Activated CD8-positive, alpha-beta memory T cell treated with anti-CD3 and anti-CD28 coated beads, Interleukin-2, amount 10 ng/mL, durations not matched to agents 7 days and 5 days (primary cell): ENCODE measurements around the gene TMEM218. TPM values are rescaled to one million over a fixed set of nuclear protein-coding genes. Genes with fewer than 3 reads are reported as not detected.
A peak's percentile ranks its signal among the peaks of the same experiment; 100 is the strongest.

ENCODE experiments used
- ATAC-seq: fragments of 150-1000 bp; cut with Tn5 transposase; one replicate; pipeline ENCODE4 v1.10.0; 2021; ENCODE audit warnings: moderate library complexity
- CTCF ChIA-PET: fragments of 350-600 bp; sonication (Branson Sonifier 250); formaldehyde crosslinking; loops from one replicate; lab custom pipeline; 2021; ENCODE audit warnings: antibody characterized with exemption; lab: Charles Lee
- DNase-seq: peaks from one replicate; pipeline ENCODE4 v3.0.0-alpha.2; 2020
- H3K27ac Mint-ChIP-seq: one replicate; pipeline ENCODE4 v1.8.0; 2021; ENCODE audit warnings: mild to moderate bottlenecking, mixed read lengths
- H3K27me3 Mint-ChIP-seq: one replicate; pipeline ENCODE4 v1.8.0; 2021; ENCODE audit warnings: mixed read lengths
- H3K36me3 Mint-ChIP-seq: one replicate; pipeline ENCODE4 v1.8.0; 2021; ENCODE audit warnings: mild to moderate bottlenecking, mixed read lengths
- H3K4me1 Mint-ChIP-seq: one replicate; pipeline ENCODE4 v1.8.0; 2021; ENCODE audit warnings: mixed read lengths
- H3K4me3 Mint-ChIP-seq: one replicate; pipeline ENCODE4 v1.8.0; 2021; ENCODE audit warnings: mild to moderate bottlenecking, moderate library complexity, mixed read lengths
- H3K9me3 Mint-ChIP-seq: one replicate; pipeline ENCODE4 v1.8.0; 2022; ENCODE audit warnings: low read depth, mixed read lengths
- total RNA-seq, 2 experiments: library from RNA; stranded (reverse); gene quantifications; one replicate each; pipeline ENCODE4 v1.2.3, GENCODE V29; 2021

The TMEM218 gene
- total RNA-seq, 2 experiments from 2014 or later, result 14.1 to 16.1 TPM

DNA sequence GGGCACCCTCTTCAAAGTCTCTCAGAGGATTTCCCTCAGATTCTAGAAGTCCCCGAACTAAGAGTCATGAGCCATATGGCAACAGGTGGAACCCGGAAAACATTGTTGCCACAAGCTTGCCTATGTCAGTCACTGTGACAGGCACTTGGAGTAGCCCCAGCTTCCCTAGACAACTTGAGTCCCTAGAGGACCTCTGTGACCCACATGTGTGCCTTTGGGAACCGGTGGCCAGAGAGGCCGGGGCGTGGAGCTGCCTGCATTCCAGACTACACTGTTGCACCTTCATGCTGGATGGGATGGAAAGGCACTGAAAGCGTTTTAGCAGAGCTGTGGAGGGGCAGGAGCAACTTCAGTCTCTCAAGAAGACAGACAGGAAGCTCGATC lies 36.2 kb downstream of the TMEM218 start:
- Mint-ChIP-seq H3K27me3 (no peaks in the 10 kb centered on the region), H3K4me1 (peaks cover 17% of the 10 kb centered on the region), H3K9me3 (no peaks in the 10 kb centered on the region), H3K4me3 (no peak overlapping the region), H3K27ac (no peak overlapping the region), H3K36me3 (no peaks in the 10 kb centered on the region)
- DNase-seq (no peak), ATAC-seq (no peak)
- CTCF ChIA-PET, result no interaction called here

DNA sequence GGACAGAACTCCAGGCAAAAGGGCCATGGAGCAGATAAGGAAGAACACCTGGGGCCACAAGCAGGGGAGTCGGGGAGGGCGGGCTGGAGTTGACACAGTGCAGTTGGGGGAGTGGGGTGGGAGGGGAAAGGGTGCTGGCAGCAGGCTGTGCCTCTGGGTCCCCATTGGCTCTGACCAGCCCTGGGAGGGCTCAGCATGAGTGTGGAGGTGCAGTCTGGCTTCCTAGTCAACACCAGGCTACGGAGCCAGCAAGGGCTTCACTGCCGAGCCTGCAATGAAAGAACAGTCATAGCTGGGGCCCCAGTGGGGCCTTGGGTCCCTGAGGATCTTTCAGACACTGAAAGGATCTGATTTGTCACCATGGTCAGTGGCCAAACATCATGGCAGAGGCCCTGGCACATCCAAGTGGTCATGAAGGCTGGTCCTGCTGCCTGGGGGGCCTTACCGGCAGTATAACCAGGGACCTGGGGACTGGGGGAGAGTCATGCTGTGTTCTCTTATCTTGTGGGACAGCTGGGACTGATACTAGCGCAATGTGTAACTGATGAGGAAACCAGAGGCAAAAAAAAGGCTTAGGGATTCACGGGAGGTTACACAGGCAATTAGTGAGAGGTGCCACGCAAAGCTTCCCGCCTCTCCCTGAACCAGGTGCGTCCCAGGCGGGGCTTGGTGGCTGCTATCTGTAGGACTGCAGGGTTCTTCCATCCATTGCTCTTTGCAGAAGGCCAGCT lies 36.8 kb downstream of the TMEM218 start:
- DNase-seq (no peak), ATAC-seq (no peak)
- H3K9me3 Mint-ChIP-seq, result no peaks in the 10 kb centered on the region
- no peaks in the 10 kb centered on the region for H3K27me3 Mint-ChIP-seq
- CTCF ChIA-PET, result no interaction called here
- no peak overlapping the region for H3K27ac Mint-ChIP-seq
- H3K4me1 Mint-ChIP-seq, result peaks cover 22% of the 10 kb centered on the region
- no peaks in the 10 kb centered on the region for H3K36me3 Mint-ChIP-seq
- H3K4me3 Mint-ChIP-seq, result no peak overlapping the region

DNA sequence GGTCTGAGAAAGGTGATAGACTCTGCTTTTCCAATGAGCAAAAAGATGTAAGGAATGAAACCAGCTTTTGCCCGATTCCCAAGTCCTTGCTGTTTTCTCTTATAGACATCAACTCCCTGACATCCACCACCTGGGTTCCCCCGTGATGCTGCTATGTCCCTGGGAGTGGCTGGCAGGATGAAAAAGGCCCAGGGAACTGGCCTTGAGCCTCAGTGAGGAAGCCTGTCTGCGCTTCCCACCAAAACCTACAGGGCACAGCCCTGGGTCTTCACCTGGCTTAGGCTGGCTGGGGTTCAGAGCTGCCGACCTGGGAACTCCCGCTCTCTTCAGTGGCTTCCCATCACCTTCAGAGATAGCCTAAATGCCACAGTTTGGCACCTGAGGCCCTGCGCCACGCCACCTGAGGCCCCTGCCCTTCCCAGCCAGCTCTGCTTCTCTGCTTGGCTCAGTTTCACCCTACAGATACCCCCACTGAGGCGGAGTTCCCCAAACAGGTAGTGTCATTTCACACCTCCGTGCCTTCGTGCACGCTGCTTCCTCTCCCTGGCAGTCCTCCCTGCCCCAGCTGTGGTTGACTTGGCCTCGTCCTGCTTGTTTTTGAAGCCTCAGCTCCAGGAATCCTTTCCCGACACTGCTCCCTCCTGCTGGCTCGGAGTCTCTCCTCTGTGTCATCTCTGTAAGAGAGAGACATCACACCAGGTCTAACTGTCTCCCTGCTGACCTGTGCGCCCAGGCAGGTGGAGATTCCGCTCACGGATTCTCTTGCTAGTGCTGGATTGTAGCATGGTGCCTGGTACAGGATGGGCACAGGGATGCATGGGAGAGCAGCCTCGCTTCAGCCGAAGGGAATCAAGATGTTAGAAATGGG lies 37.6 kb downstream of the TMEM218 start:
- H3K27me3 Mint-ChIP-seq, result no peaks in the 10 kb centered on the region
- CTCF ChIA-PET, result interaction anchor here (1.7 kb wide), 1 partner anchor 23 kb away, joined by 3 read pairs; no protein-coding TSS in a partner anchor
- no peak overlapping the region for H3K4me3 Mint-ChIP-seq

DNA sequence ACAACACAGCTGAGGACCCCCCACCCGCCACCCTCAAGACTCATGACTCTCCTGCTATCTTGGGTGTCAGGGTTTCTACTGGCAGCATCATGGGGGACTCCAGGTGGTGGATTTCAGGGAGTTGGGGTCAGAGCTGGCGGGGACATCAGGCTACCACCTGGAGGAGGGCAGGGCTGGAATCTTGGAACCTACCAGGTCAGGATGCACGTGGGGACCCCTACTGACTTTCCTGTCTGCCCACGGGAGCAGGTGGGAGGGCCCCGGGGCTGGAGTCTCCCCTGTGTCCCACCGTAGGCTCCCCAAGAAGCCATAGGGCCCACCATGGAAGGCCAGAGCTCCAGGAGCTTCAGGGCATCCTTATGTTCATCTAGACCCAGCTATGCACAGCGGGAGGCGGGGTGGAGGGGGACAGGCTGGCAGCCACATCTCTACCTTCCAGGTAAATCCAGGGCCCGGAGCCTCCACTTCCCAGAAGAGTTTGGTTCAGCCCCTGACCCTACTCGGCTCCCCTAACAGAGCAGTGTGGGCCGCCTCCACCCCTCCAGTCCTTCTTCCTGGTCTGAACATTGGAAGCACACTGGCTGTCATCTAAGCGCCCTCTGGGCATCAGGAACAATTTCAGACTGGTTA lies 38.4 kb downstream of the TMEM218 start:
- CTCF ChIA-PET, result interaction anchor here (0.6 to 1.7 kb wide), 2 partner anchors 22 to 1826 kb away, joined by 3 read pairs; no protein-coding TSS in a partner anchor
- H3K4me3 Mint-ChIP-seq, result no peak overlapping the region
- ATAC-seq (no peak), DNase-seq (no peak)
- H3K4me1 Mint-ChIP-seq, result peaks cover 22% of the 10 kb centered on the region
- no peaks in the 10 kb centered on the region for H3K9me3 Mint-ChIP-seq
- peaks cover 5% of the 10 kb centered on the region for H3K27me3 Mint-ChIP-seq
- H3K27ac Mint-ChIP-seq, result no peak overlapping the region
- H3K36me3 Mint-ChIP-seq, result no peaks in the 10 kb centered on the region

More for the DNA sequence above, 37.6 kb downstream of the TMEM218 start:
- H3K9me3 Mint-ChIP-seq, result no peaks in the 10 kb centered on the region
- H3K27ac Mint-ChIP-seq, result no peak overlapping the region
- H3K4me1 Mint-ChIP-seq, result peaks cover 22% of the 10 kb centered on the region
- no peak for ATAC-seq
- no peak for DNase-seq
- no peaks in the 10 kb centered on the region for H3K36me3 Mint-ChIP-seq

DNA sequence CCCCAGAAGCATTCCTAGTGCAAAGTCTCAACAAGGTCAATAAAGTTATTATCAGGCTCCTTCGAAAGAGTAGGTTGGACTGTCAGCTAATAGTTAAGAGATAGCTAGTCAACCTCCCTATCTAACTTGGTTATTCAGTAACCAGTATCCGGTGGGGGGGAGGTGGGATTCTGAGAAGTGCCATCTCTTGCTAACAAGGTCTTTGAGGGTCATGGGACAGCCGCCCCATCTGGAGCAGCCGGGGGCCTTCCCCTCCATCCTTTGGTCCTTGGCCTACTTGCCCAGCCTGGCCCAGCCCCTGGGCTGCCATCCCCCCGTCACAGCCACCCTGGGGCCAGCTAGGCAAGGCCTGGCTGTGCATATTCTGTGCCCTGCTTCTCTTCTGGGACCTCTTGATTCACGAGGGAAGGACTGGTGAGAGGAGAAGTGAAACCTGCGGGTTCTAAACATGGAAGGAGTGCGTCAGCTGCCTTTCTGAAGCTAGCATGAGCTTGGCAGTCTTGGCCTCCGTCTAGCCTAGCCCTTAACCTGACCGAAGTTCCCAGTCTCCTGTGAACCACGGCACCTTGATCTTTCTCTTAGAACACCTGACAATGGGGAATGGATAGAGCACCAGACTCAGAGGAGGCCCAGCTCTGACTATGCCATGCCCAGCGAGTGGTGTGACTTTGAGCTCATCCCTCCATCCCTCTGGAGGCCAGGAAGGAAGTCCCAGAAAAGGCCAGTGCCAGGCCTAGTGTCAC lies 39.0 kb downstream of the TMEM218 start:
- ATAC-seq, result no peak
- H3K36me3 Mint-ChIP-seq, result no peaks in the 10 kb centered on the region
- CTCF ChIA-PET, result interaction anchor here (0.6 to 1.7 kb wide), 2 partner anchors 21 to 1826 kb away, joined by 3 read pairs; no protein-coding TSS in a partner anchor
- peaks cover 7% of the 10 kb centered on the region for H3K27me3 Mint-ChIP-seq
- H3K27ac Mint-ChIP-seq, result no peak overlapping the region
- no peak for DNase-seq
- no peaks in the 10 kb centered on the region for H3K9me3 Mint-ChIP-seq
- H3K4me1 Mint-ChIP-seq, result peaks cover 22% of the 10 kb centered on the region
- no peak overlapping the region for H3K4me3 Mint-ChIP-seq

DNA sequence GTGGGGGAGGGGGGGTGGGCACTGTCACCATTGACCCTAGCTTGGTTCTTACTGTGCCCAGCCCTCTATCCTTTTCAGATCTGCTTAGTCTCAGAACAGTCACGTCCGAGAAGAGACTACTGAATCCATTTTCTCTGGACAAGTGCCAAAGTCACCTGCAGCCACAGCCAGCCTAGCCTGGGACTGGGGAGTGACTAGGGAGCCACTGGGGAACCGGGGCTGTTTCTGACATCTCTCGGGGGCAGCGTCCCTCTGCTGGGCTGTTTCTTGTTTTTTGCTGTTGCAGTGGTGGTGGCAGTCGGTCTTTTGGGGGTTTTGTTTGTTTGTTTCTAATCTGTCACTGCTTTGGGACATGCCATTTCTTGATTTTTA lies 39.6 kb downstream of the TMEM218 start:
- Mint-ChIP-seq H3K9me3 (no peaks in the 10 kb centered on the region), H3K4me3 (no peak overlapping the region), H3K27ac (no peak overlapping the region), H3K36me3 (no peaks in the 10 kb centered on the region), H3K4me1 (peaks cover 22% of the 10 kb centered on the region), H3K27me3 (peaks cover 7% of the 10 kb centered on the region)
- no peak for ATAC-seq
- no peak for DNase-seq
- CTCF ChIA-PET, result no interaction called here

DNA sequence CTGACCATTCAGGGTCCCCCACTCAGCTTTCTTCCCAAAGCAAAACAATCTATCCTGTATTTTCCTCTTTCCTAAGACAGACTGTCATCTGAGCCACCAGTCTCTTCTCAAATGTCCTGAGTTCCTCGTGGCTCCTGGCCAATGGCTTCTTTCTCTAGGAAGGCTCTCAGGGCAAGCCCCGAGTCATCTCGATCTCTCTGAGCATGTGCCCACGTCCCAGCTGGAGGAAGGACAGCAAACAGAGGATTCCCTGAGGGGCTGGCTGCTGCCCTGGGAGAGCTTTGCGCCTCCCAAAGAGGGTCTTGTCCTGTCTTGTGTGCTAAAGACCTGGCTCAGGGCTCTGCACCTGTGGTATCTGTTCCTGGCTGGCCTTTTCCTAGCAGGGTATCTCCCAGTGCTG lies 40.0 kb downstream of the TMEM218 start:
- peaks cover 7% of the 10 kb centered on the region for H3K27me3 Mint-ChIP-seq
- H3K9me3 Mint-ChIP-seq, result no peaks in the 10 kb centered on the region
- H3K4me3 Mint-ChIP-seq, result no peak overlapping the region
- peaks cover 22% of the 10 kb centered on the region for H3K4me1 Mint-ChIP-seq
- H3K27ac Mint-ChIP-seq, result peak overlapping the region; percentile 65
- CTCF ChIA-PET, result interaction anchor here (0.8 kb wide), 1 partner anchor 195 kb away, joined by 4 read pairs; no protein-coding TSS in a partner anchor
- ATAC-seq (no peak), DNase-seq (no peak)
- no peaks in the 10 kb centered on the region for H3K36me3 Mint-ChIP-seq

DNA sequence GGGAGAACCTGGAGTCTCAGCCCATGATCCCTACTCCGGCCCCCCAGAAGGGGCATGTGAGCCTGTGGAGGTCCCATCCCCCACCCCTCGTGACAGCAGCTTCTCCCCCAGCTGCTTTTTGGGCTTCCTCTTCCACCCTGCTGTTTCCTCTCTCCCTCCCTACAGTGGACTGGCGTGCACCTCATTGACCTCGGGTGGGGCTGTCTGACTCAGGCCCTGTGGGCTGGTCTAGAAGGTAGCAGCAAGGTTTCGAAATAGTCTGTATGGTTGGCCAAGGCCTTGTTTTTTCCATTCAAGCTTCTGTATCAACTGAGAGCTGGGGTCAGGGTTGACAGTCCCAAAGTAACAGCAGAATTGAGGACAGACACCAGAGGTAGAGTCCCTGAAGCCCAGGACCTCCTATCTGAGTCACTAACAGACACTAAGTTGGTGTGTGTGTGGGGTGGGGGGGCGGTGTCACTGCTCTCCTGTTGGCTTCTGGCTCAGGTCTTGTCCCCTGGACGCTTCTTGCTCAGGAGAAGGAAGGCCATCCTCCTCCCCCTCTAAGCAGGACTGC lies 40.6 kb downstream of the TMEM218 start:
- Mint-ChIP-seq H3K36me3 (no peaks in the 10 kb centered on the region), H3K4me3 (no peak overlapping the region), H3K9me3 (no peaks in the 10 kb centered on the region), H3K4me1 (peaks cover 22% of the 10 kb centered on the region), H3K27me3 (peaks cover 12% of the 10 kb centered on the region), H3K27ac (peak overlapping the region; percentile 66)
- peak; percentile 68 for DNase-seq
- CTCF ChIA-PET, result interaction anchor here (0.8 kb wide), 1 partner anchor 195 kb away, joined by 4 read pairs; no protein-coding TSS in a partner anchor
- ATAC-seq, result peak; percentile 87

DNA sequence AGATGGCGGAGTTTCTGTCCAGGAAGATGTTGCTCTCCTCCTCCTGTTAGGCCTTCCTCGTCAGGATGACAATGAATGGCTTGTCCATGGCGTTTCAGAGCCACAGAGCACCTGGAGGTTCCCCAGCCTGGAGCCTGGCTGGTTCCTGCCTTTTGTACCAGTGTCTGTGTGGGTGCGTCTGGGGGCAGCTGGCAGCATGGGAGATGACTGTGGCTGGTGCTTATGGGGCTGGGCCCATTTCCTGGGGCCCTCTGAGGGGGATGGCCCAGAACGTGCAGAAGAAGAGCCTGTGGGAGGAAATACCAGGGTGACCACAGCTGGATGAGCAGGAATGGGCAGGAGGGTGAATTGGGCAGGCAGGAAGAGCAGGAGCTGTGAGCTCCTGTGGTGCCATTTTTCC lies 41.6 kb downstream of the TMEM218 start:
- Mint-ChIP-seq H3K36me3 (no peaks in the 10 kb centered on the region), H3K9me3 (no peaks in the 10 kb centered on the region), H3K27ac (no peak overlapping the region), H3K4me3 (no peak overlapping the region), H3K4me1 (peaks cover 22% of the 10 kb centered on the region), H3K27me3 (peaks cover 20% of the 10 kb centered on the region)
- DNase-seq, result no peak
- CTCF ChIA-PET, result no interaction called here
- ATAC-seq, result no peak

DNA sequence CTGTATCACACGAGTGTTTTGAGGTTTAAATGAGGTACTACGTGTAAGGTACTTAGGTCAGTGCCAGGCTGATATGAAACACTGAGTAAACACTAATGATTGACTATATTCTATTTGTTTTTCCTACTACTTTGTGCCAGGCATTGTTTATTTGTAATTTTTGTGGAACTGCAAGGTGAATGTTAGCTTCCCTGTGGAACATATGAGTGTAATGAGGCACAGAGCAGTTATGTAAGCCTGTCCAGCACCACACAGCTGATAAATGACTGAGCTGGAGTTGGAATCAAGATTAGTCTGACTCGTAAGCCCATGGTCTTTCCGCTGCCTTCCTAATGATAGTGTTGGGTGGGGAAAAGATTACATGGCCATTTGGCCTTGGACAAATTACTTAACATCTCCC lies 42.4 kb downstream of the TMEM218 start:
- H3K9me3 Mint-ChIP-seq, result no peaks in the 10 kb centered on the region
- no peak for DNase-seq
- peaks cover 28% of the 10 kb centered on the region for H3K27me3 Mint-ChIP-seq
- no peak overlapping the region for H3K27ac Mint-ChIP-seq
- ATAC-seq, result no peak
- H3K4me1 Mint-ChIP-seq, result peaks cover 21% of the 10 kb centered on the region
- CTCF ChIA-PET, result no interaction called here
- no peaks in the 10 kb centered on the region for H3K36me3 Mint-ChIP-seq
- H3K4me3 Mint-ChIP-seq, result no peak overlapping the region

DNA sequence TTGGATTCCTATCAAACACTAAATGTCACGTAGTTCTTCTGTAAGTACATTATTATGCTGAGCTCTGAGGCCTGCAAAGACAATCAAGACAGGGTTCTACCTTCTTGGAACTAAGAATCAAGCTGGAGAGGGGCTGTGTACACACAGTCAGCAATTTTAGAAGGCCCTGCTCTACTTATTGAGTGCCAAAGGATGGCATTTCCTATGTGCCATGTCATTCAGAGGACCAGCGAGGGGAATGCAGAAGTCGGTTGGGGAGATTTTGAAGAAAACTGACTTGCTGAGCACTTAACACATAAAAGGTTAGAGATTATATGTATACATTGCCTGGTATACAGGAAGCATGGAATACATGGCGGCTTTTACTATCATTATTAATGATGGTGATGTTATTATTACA lies 43.1 kb downstream of the TMEM218 start:
- H3K4me1 Mint-ChIP-seq, result peaks cover 23% of the 10 kb centered on the region
- H3K27me3 Mint-ChIP-seq, result peaks cover 33% of the 10 kb centered on the region
- ATAC-seq, result no peak
- H3K4me3 Mint-ChIP-seq, result no peak overlapping the region
- CTCF ChIA-PET, result no interaction called here
- DNase-seq, result no peak
- no peaks in the 10 kb centered on the region for H3K9me3 Mint-ChIP-seq
- H3K36me3 Mint-ChIP-seq, result no peaks in the 10 kb centered on the region
- H3K27ac Mint-ChIP-seq, result no peak overlapping the region

DNA sequence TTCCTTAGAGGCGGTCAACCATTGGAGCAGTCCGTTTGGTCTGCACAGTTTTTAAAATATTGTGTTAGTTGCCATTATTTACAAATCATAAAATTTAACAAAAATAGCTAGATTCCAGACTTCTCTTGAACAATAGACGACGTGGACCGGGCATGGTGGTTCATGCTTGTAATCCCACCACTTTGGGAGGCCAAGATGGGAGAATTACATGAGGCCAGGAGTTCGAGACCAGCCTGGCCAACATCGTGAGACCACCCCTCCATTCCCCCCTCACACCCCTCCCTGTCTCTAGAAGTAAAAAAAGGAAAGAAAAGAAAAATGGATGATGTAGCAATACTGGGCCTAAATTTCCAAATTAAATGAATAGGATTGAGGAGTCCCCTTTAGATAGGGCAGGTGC lies 47.4 kb downstream of the TMEM218 start:
- no peaks in the 10 kb centered on the region for H3K36me3 Mint-ChIP-seq
- H3K27ac Mint-ChIP-seq, result no peak overlapping the region
- DNase-seq, result no peak
- peaks cover 9% of the 10 kb centered on the region for H3K4me1 Mint-ChIP-seq
- peaks cover 50% of the 10 kb centered on the region for H3K27me3 Mint-ChIP-seq
- no peak for ATAC-seq
- CTCF ChIA-PET, result no interaction called here
- no peaks in the 10 kb centered on the region for H3K9me3 Mint-ChIP-seq
- H3K4me3 Mint-ChIP-seq, result peak overlapping the region; percentile 33
